ENCODE measurements around the gene ITM2C. TPM values are rescaled to one million over a fixed set of nuclear protein-coding genes. Genes with fewer than 3 reads are reported as not detected.

The ITM2C gene
- total and polyA plus RNA-seq, 2 of the 13 experiments (the other 11 are each of a cell fraction or from before 2014, with no cell fraction given) = 70.5 to 270 TPM

DNA sequence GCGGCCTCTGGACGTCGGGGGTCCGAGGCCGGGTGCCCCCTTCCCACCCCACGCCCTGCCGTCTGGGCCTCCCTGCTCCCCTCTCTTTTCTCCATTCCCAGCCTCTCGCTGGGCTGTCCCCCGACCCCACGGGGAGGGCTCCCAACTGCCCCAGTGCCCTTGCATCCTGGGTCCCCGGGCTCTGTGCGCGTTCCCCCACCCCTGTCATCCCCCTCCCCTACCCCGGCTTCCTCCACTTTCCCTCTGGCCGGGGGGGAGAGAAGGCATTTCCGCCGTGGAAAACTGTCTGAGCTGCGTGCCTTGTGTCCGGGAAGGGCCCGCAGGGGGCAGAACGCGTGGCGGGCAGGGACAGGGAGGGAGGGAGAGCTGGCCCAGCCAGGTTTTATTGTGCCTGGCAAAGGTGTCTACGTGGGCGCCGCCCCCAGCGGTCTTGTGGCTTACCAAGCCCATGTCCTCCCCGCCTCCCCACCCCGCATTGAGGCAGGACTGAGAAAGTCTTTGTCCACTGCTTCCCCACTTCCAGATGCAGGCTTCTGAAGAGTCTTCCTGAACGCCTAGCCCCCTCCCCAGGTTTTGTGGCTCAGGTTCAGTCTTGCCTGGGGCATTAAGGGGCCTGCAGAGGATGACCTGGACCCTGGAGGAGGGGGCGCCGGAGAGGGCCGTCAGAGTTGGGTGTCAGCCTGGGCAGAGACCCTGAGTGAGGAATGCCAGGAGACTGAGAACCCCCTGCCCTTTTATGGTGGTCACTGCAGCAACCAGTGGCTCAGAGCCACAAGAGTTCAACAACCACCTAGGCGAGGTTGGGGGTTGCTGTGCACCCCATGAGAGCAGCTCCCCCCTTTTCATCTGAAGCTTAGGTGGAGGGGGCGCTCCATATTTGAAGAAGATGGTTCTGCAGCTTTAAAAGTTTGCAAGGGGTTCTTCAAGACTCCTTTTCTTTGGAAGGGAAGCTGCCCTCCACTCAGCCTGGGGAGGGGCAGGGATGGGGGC is 1.3 kb downstream of the ITM2C start (continued):
- TF ChIP-seq, protein P1, sequence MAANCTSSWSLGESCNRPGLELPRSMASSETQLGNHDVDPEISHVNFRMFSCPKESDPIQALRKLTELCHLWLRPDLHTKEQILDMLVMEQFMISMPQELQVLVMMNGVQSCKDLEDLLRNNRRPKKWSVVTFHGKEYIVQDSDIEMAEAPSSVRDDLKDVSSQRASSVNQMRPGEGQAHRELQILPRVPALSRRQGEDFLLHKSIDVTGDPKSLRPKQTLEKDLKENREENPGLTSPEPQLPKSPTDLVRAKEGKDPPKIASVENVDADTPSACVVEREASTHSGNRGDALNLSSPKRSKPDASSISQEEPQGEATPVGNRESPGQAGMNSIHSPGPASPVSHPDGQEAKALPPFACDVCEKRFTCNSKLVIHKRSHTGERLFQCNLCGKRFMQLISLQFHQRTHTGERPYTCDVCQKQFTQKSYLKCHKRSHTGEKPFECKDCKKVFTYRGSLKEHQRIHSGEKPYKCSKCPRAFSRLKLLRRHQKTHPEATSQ (CRISPR knock-in tag; IDR thresholded peaks at IDR 0.05; ENCODE audit: borderline replicate concordance) = no peak
- TF ChIP-seq TRIM24 (CRISPR knock-in tag; IDR thresholded peaks at IDR 0.05) = no peak
- no peak for TF ChIP-seq HNF4G (IDR thresholded peaks at IDR 0.05; ENCODE audit: borderline replicate concordance, low read depth, low read length)
- TF ChIP-seq HNF4G (CRISPR knock-in tag; IDR thresholded peaks at IDR 0.05; ENCODE audit: borderline replicate concordance, low read depth) = no peak
- TF ChIP-seq, protein P2, sequence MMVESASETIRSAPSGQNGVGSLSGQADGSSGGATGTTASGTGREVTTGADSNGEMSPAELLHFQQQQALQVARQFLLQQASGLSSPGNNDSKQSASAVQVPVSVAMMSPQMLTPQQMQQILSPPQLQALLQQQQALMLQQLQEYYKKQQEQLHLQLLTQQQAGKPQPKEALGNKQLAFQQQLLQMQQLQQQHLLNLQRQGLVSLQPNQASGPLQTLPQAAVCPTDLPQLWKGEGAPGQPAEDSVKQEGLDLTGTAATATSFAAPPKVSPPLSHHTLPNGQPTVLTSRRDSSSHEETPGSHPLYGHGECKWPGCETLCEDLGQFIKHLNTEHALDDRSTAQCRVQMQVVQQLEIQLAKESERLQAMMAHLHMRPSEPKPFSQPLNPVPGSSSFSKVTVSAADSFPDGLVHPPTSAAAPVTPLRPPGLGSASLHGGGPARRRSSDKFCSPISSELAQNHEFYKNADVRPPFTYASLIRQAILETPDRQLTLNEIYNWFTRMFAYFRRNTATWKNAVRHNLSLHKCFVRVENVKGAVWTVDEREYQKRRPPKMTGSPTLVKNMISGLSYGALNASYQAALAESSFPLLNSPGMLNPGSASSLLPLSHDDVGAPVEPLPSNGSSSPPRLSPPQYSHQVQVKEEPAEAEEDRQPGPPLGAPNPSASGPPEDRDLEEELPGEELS (CRISPR knock-in tag; IDR thresholded peaks at IDR 0.05) = no peak
- no peak for TF ChIP-seq SP1 (IDR thresholded peaks at IDR 0.05)
- no peak for TF ChIP-seq SP1 (CRISPR knock-in tag; IDR thresholded peaks at IDR 0.05)
- TF ChIP-seq, protein P3, sequence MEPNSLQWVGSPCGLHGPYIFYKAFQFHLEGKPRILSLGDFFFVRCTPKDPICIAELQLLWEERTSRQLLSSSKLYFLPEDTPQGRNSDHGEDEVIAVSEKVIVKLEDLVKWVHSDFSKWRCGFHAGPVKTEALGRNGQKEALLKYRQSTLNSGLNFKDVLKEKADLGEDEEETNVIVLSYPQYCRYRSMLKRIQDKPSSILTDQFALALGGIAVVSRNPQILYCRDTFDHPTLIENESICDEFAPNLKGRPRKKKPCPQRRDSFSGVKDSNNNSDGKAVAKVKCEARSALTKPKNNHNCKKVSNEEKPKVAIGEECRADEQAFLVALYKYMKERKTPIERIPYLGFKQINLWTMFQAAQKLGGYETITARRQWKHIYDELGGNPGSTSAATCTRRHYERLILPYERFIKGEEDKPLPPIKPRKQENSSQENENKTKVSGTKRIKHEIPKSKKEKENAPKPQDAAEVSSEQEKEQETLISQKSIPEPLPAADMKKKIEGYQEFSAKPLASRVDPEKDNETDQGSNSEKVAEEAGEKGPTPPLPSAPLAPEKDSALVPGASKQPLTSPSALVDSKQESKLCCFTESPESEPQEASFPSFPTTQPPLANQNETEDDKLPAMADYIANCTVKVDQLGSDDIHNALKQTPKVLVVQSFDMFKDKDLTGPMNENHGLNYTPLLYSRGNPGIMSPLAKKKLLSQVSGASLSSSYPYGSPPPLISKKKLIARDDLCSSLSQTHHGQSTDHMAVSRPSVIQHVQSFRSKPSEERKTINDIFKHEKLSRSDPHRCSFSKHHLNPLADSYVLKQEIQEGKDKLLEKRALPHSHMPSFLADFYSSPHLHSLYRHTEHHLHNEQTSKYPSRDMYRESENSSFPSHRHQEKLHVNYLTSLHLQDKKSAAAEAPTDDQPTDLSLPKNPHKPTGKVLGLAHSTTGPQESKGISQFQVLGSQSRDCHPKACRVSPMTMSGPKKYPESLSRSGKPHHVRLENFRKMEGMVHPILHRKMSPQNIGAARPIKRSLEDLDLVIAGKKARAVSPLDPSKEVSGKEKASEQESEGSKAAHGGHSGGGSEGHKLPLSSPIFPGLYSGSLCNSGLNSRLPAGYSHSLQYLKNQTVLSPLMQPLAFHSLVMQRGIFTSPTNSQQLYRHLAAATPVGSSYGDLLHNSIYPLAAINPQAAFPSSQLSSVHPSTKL (CRISPR knock-in tag; IDR thresholded peaks at IDR 0.05) = no peak
- TF ChIP-seq, protein P4, sequence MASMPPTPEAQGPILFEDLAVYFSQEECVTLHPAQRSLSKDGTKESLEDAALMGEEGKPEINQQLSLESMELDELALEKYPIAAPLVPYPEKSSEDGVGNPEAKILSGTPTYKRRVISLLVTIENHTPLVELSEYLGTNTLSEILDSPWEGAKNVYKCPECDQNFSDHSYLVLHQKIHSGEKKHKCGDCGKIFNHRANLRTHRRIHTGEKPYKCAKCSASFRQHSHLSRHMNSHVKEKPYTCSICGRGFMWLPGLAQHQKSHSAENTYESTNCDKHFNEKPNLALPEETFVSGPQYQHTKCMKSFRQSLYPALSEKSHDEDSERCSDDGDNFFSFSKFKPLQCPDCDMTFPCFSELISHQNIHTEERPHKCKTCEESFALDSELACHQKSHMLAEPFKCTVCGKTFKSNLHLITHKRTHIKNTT (CRISPR knock-in tag; IDR thresholded peaks at IDR 0.05) = no peak
- TF ChIP-seq ZNF235 (CRISPR knock-in tag; IDR thresholded peaks at IDR 0.05; ENCODE audit: borderline replicate concordance) = no peak
- TF ChIP-seq, protein P5, sequence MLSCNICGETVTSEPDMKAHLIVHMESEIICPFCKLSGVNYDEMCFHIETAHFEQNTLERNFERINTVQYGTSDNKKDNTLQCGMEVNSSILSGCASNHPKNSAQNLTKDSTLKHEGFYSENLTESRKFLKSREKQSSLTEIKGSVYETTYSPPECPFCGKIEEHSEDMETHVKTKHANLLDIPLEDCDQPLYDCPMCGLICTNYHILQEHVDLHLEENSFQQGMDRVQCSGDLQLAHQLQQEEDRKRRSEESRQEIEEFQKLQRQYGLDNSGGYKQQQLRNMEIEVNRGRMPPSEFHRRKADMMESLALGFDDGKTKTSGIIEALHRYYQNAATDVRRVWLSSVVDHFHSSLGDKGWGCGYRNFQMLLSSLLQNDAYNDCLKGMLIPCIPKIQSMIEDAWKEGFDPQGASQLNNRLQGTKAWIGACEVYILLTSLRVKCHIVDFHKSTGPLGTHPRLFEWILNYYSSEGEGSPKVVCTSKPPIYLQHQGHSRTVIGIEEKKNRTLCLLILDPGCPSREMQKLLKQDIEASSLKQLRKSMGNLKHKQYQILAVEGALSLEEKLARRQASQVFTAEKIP (CRISPR knock-in tag; IDR thresholded peaks at IDR 0.05; ENCODE audit: borderline replicate concordance) = no peak
- TF ChIP-seq, protein P6, sequence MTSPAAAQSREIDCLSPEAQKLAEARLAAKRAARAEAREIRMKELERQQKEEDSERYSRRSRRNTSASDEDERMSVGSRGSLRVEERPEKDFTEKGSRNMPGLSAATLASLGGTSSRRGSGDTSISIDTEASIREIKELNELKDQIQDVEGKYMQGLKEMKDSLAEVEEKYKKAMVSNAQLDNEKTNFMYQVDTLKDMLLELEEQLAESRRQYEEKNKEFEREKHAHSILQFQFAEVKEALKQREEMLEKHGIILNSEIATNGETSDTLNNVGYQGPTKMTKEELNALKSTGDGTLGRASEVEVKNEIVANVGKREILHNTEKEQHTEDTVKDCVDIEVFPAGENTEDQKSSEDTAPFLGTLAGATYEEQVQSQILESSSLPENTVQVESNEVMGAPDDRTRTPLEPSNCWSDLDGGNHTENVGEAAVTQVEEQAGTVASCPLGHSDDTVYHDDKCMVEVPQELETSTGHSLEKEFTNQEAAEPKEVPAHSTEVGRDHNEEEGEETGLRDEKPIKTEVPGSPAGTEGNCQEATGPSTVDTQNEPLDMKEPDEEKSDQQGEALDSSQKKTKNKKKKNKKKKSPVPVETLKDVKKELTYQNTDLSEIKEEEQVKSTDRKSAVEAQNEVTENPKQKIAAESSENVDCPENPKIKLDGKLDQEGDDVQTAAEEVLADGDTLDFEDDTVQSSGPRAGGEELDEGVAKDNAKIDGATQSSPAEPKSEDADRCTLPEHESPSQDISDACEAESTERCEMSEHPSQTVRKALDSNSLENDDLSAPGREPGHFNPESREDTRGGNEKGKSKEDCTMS (CRISPR knock-in tag; conservative IDR thresholded peaks at IDR 0.05) = no peak
- no peak for TF ChIP-seq NFATC3 (CRISPR knock-in tag; IDR thresholded peaks at IDR 0.05)
- TF ChIP-seq ZNF138 (CRISPR knock-in tag; IDR thresholded peaks at IDR 0.05; ENCODE audit: low read depth) = no peak
- peak; percentile 70; the same call in 1 of the 2 replicates for TF ChIP-seq ZNF891 (CRISPR knock-in tag; IDR thresholded peaks at IDR 0.05)
